Fibroblast of mammary gland (primary cell): ENCODE measurements around the gene PLXNC1.
A peak's percentile ranks its signal among the peaks of the same experiment; 100 is the strongest.

Source experiments
- DNase-seq: peaks from one replicate; pipeline ENCODE4 v3.0.0-alpha.2; 2010; ENCODE audit warnings: low read depth
- H3K4me3 ChIP-seq: 2 replicates; pipeline ENCODE4 v1.5.1; 2011; ENCODE audit warnings: low read depth, mild to moderate bottlenecking, low read length, moderate library complexity; ENCODE audit not compliant: control insufficient read depth
- TF ChIP-seq, protein P1 (sequence below): conservative IDR thresholded peaks from 2 replicates; pipeline ENCODE4 v1.5.1; 2011; ENCODE audit warnings: low read depth, low read length, inconsistent platforms; ENCODE audit not compliant: control insufficient read depth, insufficient read depth

Gene PLXNC1

DNA sequence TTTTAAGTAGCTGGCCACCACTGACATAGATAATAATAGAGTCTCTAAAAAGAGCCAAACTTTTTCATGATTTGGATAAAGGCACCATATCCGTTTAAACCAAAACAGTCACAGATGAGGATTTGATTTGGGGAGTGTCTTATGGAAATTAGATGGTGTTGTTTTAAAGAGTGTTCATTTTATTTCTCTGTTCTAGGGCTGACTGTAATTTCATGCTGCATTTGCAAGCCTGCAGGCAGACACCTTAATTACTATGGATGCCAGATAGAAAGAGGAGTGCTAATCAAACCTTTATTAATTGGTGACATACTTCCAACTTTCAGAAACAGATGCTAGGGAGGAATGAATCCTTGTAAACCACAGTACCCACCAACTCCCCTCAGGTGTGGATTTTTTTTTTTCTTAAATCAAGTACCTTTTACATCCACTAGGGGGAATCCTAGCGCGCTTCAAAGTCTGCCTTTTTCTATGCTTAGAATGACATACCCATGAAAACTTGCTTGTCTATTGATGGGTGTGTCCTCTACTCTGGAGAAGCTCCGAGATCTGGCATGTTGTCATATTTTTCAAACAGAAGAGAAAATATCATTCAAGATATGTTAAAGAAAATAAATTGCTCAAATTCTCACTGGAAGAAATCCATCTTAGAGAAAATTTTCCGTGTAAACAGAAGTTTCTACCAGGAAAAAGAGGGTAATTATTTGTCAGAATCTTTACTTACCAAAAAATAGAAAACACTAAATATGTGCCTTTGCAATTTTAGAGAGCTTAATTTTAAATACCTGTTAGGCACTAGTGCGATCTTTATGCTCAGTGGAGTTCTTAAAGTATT lies 14.2 kb upstream of the PLXNC1 start:
- no peak overlapping the region for H3K4me3 ChIP-seq
- DNase-seq, result peak; percentile 73
- TF ChIP-seq, protein P1, sequence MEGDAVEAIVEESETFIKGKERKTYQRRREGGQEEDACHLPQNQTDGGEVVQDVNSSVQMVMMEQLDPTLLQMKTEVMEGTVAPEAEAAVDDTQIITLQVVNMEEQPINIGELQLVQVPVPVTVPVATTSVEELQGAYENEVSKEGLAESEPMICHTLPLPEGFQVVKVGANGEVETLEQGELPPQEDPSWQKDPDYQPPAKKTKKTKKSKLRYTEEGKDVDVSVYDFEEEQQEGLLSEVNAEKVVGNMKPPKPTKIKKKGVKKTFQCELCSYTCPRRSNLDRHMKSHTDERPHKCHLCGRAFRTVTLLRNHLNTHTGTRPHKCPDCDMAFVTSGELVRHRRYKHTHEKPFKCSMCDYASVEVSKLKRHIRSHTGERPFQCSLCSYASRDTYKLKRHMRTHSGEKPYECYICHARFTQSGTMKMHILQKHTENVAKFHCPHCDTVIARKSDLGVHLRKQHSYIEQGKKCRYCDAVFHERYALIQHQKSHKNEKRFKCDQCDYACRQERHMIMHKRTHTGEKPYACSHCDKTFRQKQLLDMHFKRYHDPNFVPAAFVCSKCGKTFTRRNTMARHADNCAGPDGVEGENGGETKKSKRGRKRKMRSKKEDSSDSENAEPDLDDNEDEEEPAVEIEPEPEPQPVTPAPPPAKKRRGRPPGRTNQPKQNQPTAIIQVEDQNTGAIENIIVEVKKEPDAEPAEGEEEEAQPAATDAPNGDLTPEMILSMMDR, result peak; percentile 79

DNA sequence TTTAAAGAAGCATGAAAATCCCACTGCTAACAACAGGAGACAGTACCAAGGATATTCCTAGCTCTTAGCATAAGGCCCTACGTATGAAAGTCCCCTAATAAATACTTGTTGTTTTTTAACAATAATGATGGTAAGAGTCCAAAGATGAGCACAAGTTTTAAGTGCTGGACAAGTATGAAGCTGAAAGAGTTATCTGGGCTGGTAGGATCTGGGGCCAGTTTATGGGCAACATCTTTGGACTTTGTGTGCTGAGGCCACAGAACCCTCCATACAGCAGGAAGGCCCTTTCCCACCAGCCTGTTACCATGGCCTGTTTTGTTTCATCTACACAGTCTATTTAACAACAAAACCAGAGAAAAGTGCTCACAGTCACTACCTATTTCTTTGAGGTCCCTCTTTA lies 12.5 kb upstream of the PLXNC1 start:
- DNase-seq, result no peak
- TF ChIP-seq, protein P1, result no peak
- no peak overlapping the region for H3K4me3 ChIP-seq

DNA sequence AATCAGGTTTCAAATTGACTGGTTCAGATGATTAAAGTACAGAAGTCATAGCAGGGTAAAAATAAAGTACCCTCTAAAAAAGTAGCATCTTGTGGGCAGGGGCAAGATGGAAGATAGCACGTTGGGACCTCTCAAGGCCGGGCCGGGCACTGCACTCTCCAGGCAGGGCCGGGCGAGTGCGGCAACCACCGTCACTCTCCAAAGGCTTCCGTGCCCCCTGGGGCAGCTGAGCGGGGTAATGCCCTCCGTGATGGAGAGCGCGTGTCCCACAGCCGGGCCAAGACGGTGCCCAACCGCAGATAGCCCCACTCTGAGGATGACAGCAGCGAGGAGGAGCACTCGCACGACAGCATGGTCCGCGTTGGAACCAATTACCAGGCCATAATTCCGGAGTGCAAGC lies 8.6 kb upstream of the PLXNC1 start:
- TF ChIP-seq, protein P1, result no peak
- no peak overlapping the region for H3K4me3 ChIP-seq
- DNase-seq, result no peak

DNA sequence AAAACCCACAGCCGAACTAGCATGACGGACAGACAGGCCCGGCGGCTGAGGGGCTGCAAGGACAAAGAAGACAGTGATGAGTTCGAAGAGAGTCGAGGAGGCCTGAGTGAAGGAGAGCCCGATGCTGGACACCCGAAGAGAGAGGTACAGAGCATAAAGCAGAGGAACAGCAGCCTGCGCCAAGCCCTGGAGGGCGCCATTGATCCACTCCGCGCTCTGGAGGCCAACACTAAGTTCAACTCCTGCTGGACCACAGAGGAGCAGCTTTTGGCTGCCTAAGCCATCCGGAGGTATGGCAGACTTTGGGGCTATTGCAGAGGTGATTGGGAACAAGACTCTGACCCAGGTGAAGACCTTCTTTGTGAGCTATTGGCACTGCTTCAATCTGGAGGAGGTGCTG lies 7.8 kb upstream of the PLXNC1 start:
- no peak overlapping the region for H3K4me3 ChIP-seq
- DNase-seq, result peak; percentile 30
- TF ChIP-seq, protein P1, result peak; percentile 43

DNA sequence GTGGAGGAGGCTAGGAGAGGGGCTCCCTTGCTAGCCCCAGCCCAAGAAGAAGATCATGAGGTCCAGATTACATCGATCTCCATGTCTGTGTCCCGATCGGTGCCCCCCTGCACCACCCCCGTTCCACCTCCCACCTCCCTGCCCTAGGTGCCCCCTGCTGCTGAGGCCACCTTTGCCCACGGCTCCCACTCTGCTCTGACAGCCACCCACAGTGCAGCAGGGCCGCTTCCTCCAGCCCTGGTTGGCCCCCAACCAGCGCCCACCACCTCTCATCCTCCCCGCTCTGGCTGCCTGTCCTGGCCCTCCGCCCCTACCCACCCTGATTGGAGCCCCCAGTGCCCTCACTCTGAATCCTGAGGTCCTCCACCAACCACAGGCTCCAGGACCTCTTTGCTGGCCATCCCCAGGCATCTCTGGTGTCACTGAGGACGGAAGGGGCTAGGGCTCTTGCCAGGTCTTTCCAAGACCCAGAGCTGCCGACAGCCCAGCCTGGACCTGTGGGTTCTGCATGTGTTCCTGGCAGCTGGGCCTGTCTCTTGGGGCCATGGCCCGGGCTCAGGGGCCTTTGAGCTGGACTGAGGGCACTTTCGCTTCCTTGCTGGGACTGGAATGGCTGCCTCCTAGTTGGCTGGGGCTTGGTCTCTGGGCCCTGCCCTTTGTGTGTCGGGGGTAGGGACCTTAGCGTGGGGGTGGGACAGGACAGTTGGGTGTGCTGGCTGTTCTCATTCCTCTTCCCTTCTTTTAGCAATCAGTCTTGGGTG lies 7.2 kb upstream of the PLXNC1 start:
- DNase-seq, result no peak
- H3K4me3 ChIP-seq, result no peak overlapping the region
- TF ChIP-seq, protein P1, result no peak

DNA sequence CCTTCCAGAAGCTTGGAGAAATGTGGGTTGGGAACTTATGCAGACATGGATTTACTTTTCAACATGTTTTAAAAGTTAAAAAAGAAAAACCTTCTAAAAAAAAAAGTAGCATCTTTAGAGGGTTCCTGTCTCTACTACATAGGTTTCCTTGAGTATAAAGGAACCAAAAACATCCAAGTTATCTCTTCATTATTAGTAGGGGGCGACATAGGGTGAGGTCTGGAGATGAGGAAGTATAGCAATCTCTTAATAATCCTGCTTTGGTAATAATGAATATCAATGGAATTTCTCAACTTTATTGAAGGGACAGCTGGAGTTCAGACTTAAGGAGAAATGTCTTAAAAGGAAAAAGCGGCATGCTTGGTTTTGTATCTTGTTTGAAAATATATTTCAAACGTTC lies 6.5 kb upstream of the PLXNC1 start:
- no peak overlapping the region for H3K4me3 ChIP-seq
- no peak for DNase-seq
- TF ChIP-seq, protein P1, result no peak
